Left cardiac atrium (tissue), 4 donors: ENCODE data around the gene RNASEL. TPM values are rescaled to one million over a fixed set of nuclear protein-coding genes. Genes with fewer than 3 reads are reported as not detected.

Source experiments
- ATAC-seq, 2 donors: fragments of 200-7000 bp; cut with Tn5 transposase; one replicate each; pipeline ENCODE4 v1.9.1; 2020; ENCODE audit warnings: mild to moderate bottlenecking in 2 of 2, moderate library complexity in 2 of 2
- DNase-seq: peaks from one replicate; pipeline ENCODE4 v3.0.0-alpha.2; 2020
- intact Hi-C, 2 donors: fragments of 100-400 bp; cut with DNase I; formaldehyde crosslinking; loops; one replicate each; pipeline versions ENCODE4 v1.14.1 to v1.15.1; 2022 to 2023
- total RNA-seq, 2 donors: library from RNA; stranded (reverse); fragmentation: NEBNext Ultra II Directional; extraction: Animal tissue kit (Norgen Biotek cat#: 25700); gene quantifications; one replicate each; pipeline ENCODE4 v1.2.1, GENCODE V29; 2021
- donor health status: DM: no; HTN: yes; CAD: no.
- donor health status: DM: no; HTN: yes; CAD: no; lungs with severe emphysema.
- donor health status: DM: yes; HTN: yes; CAD: no.
- donor health status: Dilated cardiomyopathy.

The RNASEL gene
- total RNA-seq, 2 donors from 2014 or later = 4.1 to 4.9 TPM

- ATAC-seq = no peak
Observed at GRCh38 chr1:182525342-182525741, 63.7 kb downstream of the RNASEL start.

More at GRCh38 chr1:182525342-182525741, 63.7 kb downstream of the RNASEL start:
- no peak for DNase-seq
- intact Hi-C loops = no loop called here

Other genes starting within 250 kb of the RNASEL start
- gene GLUL, start 197.5 kb downstream of the RNASEL start, total RNA-seq = 100 to 1,000 TPM; 462 to 760 TPM
- gene TEDDM1, start 188.6 kb downstream of the RNASEL start, total RNA-seq = not detected
- gene RGSL1, start 139.1 kb downstream of the RNASEL start, total RNA-seq = not detected
- gene RGS16, start 15.1 kb upstream of the RNASEL start, total RNA-seq = 1 to 10 TPM; 1.5 to 3.3 TPM
- gene RGS8, start 95.3 kb upstream of the RNASEL start, total RNA-seq = under 1 TPM; 0.05 to 0.18 TPM
- 10 to 100 TPM in 1 of 2 donors, 1 to 10 TPM in 1; 6.7 to 16.7 TPM for gene NPL, start 200.5 kb upstream of the RNASEL start, total RNA-seq